HEK293 (cell line): Measurements from ENCODE around the gene AKT1.

Source experiments
- GFI1B ChIP-seq: fragments of 450-650 bp; formaldehyde crosslinking; IDR thresholded peaks from 2 replicates; pipeline ENCODE4 v1.5.1; 2016; ENCODE audit warnings: missing biosample characterization, missing genetic modification characterization
- GLI2 ChIP-seq: fragments of 450-650 bp; formaldehyde crosslinking; IDR thresholded peaks from 2 replicates; pipeline ENCODE4; 2017; ENCODE audit warnings: missing biosample characterization, missing genetic modification characterization, low read depth, borderline replicate concordance
- IKZF3 ChIP-seq: fragments of 450-650 bp; IDR thresholded peaks from 2 replicates; pipeline ENCODE4 v1.5.0; 2018; ENCODE audit warnings: missing biosample characterization, mild to moderate bottlenecking, missing genetic modification characterization, moderate library complexity
- MYNN ChIP-seq: fragments of 450-650 bp; formaldehyde crosslinking; IDR thresholded peaks from 2 replicates; pipeline ENCODE4 v1.5.1; 2016; ENCODE audit warnings: missing biosample characterization, missing genetic modification characterization, borderline replicate concordance
- OSR2 ChIP-seq: fragments of 450-650 bp; formaldehyde crosslinking; IDR thresholded peaks from 2 replicates; pipeline ENCODE4 v1.5.1; 2016; ENCODE audit warnings: missing biosample characterization, missing genetic modification characterization
- TCF7L2 ChIP-seq: IDR thresholded peaks from 2 replicates; pipeline ENCODE4 v1.6.1; 2011; ENCODE audit warnings: low read depth, mild to moderate bottlenecking, inconsistent platforms, low read length, moderate library complexity, borderline replicate concordance
- ZBTB48 ChIP-seq: fragments of 450-650 bp; formaldehyde crosslinking; IDR thresholded peaks from 2 replicates; pipeline ENCODE4 v1.5.1; 2016; ENCODE audit warnings: missing biosample characterization, missing genetic modification characterization
- ZBTB8A ChIP-seq: fragments of 450-650 bp; formaldehyde crosslinking; IDR thresholded peaks from 2 replicates; pipeline ENCODE4 v1.5.1; 2016; ENCODE audit warnings: missing biosample characterization, missing genetic modification characterization
- ZFP3 ChIP-seq: fragments of 450-650 bp; formaldehyde crosslinking; IDR thresholded peaks from 2 replicates; pipeline ENCODE4 v1.5.1; 2016; ENCODE audit warnings: low read depth, missing biosample characterization, missing genetic modification characterization
- ZNF174 ChIP-seq: fragments of 450-650 bp; formaldehyde crosslinking; IDR thresholded peaks from 2 replicates; pipeline ENCODE4 v1.5.0; 2017; ENCODE audit warnings: missing biosample characterization, mild to moderate bottlenecking, missing genetic modification characterization
- ZNF223 ChIP-seq: fragments of 450-650 bp; formaldehyde crosslinking; IDR thresholded peaks from 2 replicates; pipeline ENCODE4 v1.5.1; 2016; ENCODE audit warnings: missing biosample characterization, missing genetic modification characterization
- ZNF274 ChIP-seq, 2 experiments: fragments of 200-500 bp in 1 of 2; fragments of 450-650 bp in 1 of 2; sonication (Bioruptor generic) in 1 of 2; formaldehyde crosslinking in 1 of 2; IDR thresholded peaks; 2 replicates each; pipeline versions ENCODE4 v1.5.1 to v1.6.1; 2014 to 2016; ENCODE audit warnings: borderline replicate concordance in 1 of 2, inconsistent platforms in 1 of 2, low read length in 1 of 2, missing biosample characterization in 1 of 2, missing genetic modification characterization in 1 of 2
- ZNF324 ChIP-seq: fragments of 450-650 bp; formaldehyde crosslinking; IDR thresholded peaks from 2 replicates; pipeline ENCODE4 v1.5.1; 2016; ENCODE audit warnings: missing biosample characterization, missing genetic modification characterization
- ZNF394 ChIP-seq: fragments of 450-650 bp; formaldehyde crosslinking; IDR thresholded peaks from 2 replicates; pipeline ENCODE4 v1.5.1; 2016; ENCODE audit warnings: missing biosample characterization, missing genetic modification characterization, mild to moderate bottlenecking, moderate library complexity, borderline replicate concordance
- ZNF426 ChIP-seq: fragments of 450-650 bp; formaldehyde crosslinking; IDR thresholded peaks from 2 replicates; pipeline ENCODE4 v1.5.1; 2017; ENCODE audit warnings: missing biosample characterization, missing genetic modification characterization, mild to moderate bottlenecking, inconsistent platforms, moderate library complexity
- ZNF473 ChIP-seq: fragments of 450-650 bp; formaldehyde crosslinking; IDR thresholded peaks from 2 replicates; pipeline ENCODE4 v1.5.1; 2017; ENCODE audit warnings: missing biosample characterization, missing genetic modification characterization
- ZNF514 ChIP-seq: fragments of 450-650 bp; formaldehyde crosslinking; IDR thresholded peaks from 2 replicates; pipeline ENCODE4 v1.5.1; 2016; ENCODE audit warnings: missing biosample characterization, missing genetic modification characterization
- ZNF549 ChIP-seq: fragments of 450-650 bp; IDR thresholded peaks from 2 replicates; pipeline ENCODE4 v1.5.1; 2018; ENCODE audit warnings: missing biosample characterization, missing genetic modification characterization, mild to moderate bottlenecking, inconsistent platforms, moderate library complexity
- ZNF560 ChIP-seq: fragments of 450-650 bp; formaldehyde crosslinking; IDR thresholded peaks from 2 replicates; pipeline ENCODE4 v1.5.1; 2017; ENCODE audit warnings: missing biosample characterization, missing genetic modification characterization, borderline replicate concordance
- ZNF585B ChIP-seq: fragments of 450-650 bp; formaldehyde crosslinking; IDR thresholded peaks from 2 replicates; pipeline ENCODE4 v1.5.1; 2016; ENCODE audit warnings: missing biosample characterization, missing genetic modification characterization
- ZNF621 ChIP-seq: fragments of 450-650 bp; formaldehyde crosslinking; IDR thresholded peaks from 2 replicates; pipeline ENCODE4 v1.5.1; 2017; ENCODE audit warnings: missing biosample characterization, missing genetic modification characterization
- ZNF660 ChIP-seq: fragments of 450-650 bp; IDR thresholded peaks from 2 replicates; pipeline ENCODE4 v1.5.1; 2018; ENCODE audit warnings: missing biosample characterization, mild to moderate bottlenecking, missing genetic modification characterization
- ZNF777 ChIP-seq: fragments of 450-650 bp; formaldehyde crosslinking; IDR thresholded peaks from 2 replicates; pipeline ENCODE4 v1.5.1; 2017; ENCODE audit warnings: missing biosample characterization, missing genetic modification characterization, borderline replicate concordance
- ZNF785 ChIP-seq: fragments of 450-650 bp; formaldehyde crosslinking; IDR thresholded peaks from 2 replicates; pipeline ENCODE4 v1.5.1; 2016; ENCODE audit warnings: missing biosample characterization, missing genetic modification characterization
- ZNF830 ChIP-seq: fragments of 450-650 bp; IDR thresholded peaks from 2 replicates; pipeline ENCODE4 v1.5.0; 2018; ENCODE audit warnings: missing biosample characterization, missing genetic modification characterization, low read depth, mild to moderate bottlenecking, moderate library complexity
- ZSCAN23 ChIP-seq: fragments of 450-650 bp; formaldehyde crosslinking; IDR thresholded peaks from 2 replicates; pipeline ENCODE4 v1.5.1; 2016; ENCODE audit warnings: missing biosample characterization, missing genetic modification characterization
- ZXDB ChIP-seq: fragments of 450-650 bp; formaldehyde crosslinking; IDR thresholded peaks from 2 replicates; pipeline ENCODE4 v1.5.1; 2016; ENCODE audit warnings: missing biosample characterization, missing genetic modification characterization
- TF ChIP-seq, protein P1 (sequence below): fragments of 450-650 bp; formaldehyde crosslinking; IDR thresholded peaks from 2 replicates; pipeline ENCODE4 v1.5.1; 2016; ENCODE audit warnings: missing biosample characterization, missing genetic modification characterization
- TF ChIP-seq, protein P2 (sequence below): fragments of 450-650 bp; formaldehyde crosslinking; IDR thresholded peaks from 2 replicates; pipeline ENCODE4 v1.5.1; 2016; ENCODE audit warnings: missing biosample characterization, missing genetic modification characterization
- TF ChIP-seq, protein P3 (sequence below): fragments of 450-650 bp; formaldehyde crosslinking; IDR thresholded peaks from 2 replicates; pipeline ENCODE4 v1.5.1; 2017; ENCODE audit warnings: missing biosample characterization, missing genetic modification characterization
- TF ChIP-seq, protein P4 (sequence below): fragments of 450-650 bp; IDR thresholded peaks from 2 replicates; pipeline ENCODE4 v1.5.1; 2018; ENCODE audit warnings: missing biosample characterization, missing genetic modification characterization
- TF ChIP-seq, protein P5 (sequence below): fragments of 450-650 bp; formaldehyde crosslinking; IDR thresholded peaks from 2 replicates; pipeline ENCODE4 v1.5.1; 2016; ENCODE audit warnings: missing biosample characterization, missing genetic modification characterization

The AKT1 gene

DNA sequence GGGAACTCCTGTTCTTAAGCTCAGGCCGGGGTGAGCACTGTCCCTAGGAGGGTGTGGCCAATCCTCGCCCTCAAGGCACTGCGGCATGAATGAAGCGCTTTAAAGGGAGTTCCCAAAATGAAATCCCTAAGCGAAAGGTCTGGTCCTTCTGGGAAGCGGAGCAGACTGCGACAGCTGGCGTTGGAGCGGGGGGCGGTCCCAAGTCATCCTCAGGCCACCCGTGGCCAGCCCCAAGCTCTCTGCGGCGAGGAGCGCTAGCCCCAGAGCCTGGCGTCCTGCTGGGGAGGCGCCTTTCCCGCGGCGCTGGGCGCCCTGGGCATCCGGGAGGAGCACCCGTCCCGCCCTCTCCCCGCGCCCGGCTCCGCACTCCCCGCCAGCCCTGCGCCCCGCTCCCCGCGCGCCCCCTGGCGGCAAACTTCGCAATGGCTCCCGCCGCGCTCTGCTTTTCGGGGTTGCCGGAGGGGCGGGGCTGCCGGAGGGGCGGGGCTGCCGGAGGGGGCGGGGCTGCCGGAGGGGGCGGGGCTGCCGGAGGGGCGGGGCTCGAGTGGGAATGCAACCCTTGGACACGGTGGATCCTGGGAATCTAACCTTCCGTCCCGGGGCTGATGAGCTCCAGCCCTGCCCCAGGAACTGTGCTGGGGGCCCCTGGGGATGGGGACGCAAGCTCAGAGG is 30.8 kb upstream of the AKT1 start (continued):
- TF ChIP-seq, protein P1, sequence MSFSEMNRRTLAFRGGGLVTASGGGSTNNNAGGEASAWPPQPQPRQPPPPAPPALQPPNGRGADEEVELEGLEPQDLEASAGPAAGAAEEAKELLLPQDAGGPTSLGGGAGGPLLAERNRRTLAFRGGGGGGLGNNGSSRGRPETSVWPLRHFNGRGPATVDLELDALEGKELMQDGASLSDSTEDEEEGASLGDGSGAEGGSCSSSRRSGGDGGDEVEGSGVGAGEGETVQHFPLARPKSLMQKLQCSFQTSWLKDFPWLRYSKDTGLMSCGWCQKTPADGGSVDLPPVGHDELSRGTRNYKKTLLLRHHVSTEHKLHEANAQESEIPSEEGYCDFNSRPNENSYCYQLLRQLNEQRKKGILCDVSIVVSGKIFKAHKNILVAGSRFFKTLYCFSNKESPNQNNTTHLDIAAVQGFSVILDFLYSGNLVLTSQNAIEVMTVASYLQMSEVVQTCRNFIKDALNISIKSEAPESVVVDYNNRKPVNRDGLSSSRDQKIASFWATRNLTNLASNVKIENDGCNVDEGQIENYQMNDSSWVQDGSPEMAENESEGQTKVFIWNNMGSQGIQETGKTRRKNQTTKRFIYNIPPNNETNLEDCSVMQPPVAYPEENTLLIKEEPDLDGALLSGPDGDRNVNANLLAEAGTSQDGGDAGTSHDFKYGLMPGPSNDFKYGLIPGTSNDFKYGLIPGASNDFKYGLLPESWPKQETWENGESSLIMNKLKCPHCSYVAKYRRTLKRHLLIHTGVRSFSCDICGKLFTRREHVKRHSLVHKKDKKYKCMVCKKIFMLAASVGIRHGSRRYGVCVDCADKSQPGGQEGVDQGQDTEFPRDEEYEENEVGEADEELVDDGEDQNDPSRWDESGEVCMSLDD (tag by site-specific recombination) = peak; percentile 79
- TF ChIP-seq GLI2 = no peak
- TF ChIP-seq, protein P2, sequence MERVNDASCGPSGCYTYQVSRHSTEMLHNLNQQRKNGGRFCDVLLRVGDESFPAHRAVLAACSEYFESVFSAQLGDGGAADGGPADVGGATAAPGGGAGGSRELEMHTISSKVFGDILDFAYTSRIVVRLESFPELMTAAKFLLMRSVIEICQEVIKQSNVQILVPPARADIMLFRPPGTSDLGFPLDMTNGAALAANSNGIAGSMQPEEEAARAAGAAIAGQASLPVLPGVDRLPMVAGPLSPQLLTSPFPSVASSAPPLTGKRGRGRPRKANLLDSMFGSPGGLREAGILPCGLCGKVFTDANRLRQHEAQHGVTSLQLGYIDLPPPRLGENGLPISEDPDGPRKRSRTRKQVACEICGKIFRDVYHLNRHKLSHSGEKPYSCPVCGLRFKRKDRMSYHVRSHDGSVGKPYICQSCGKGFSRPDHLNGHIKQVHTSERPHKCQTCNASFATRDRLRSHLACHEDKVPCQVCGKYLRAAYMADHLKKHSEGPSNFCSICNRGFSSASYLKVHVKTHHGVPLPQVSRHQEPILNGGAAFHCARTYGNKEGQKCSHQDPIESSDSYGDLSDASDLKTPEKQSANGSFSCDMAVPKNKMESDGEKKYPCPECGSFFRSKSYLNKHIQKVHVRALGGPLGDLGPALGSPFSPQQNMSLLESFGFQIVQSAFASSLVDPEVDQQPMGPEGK (tag by site-specific recombination) = peak; percentile 80
- TF ChIP-seq ZNF174 (tag by site-specific recombination) = no peak
- TF ChIP-seq ZNF785 (tag by site-specific recombination) = no peak
- no peak for TF ChIP-seq GFI1B (tag by site-specific recombination)
- no peak for TF ChIP-seq ZNF274 (IDR thresholded peaks at IDR 0.05; ENCODE audit: low read length)
- no peak for TF ChIP-seq ZNF274 (tag by site-specific recombination; IDR thresholded peaks at IDR 0.05; ENCODE audit: borderline replicate concordance)
- TF ChIP-seq ZNF549 (tag by site-specific recombination) = no peak
- no peak for TF ChIP-seq ZNF777 (tag by site-specific recombination)
- TF ChIP-seq ZNF324 = no peak
- no peak for TF ChIP-seq ZNF394 (tag by site-specific recombination)
- TF ChIP-seq ZFP3 (tag by site-specific recombination) = no peak
- TF ChIP-seq ZNF585B = no peak
- TF ChIP-seq ZSCAN23 (tag by site-specific recombination) = no peak
- TF ChIP-seq ZNF830 = no peak
- TF ChIP-seq ZBTB8A = peak; percentile 99
- no peak for TF ChIP-seq ZNF621
- no peak for TF ChIP-seq ZNF514 (tag by site-specific recombination)
- TF ChIP-seq MYNN (tag by site-specific recombination) = no peak
- no peak for TF ChIP-seq ZNF473 (tag by site-specific recombination)
- TF ChIP-seq ZNF223 (tag by site-specific recombination) = no peak
- TF ChIP-seq ZNF660 = no peak
- TF ChIP-seq ZBTB48 (tag by site-specific recombination) = peak; percentile 96
- no peak for TF ChIP-seq ZNF560 (tag by site-specific recombination)
- no peak for TF ChIP-seq ZNF426 (tag by site-specific recombination)
- TF ChIP-seq, protein P3, sequence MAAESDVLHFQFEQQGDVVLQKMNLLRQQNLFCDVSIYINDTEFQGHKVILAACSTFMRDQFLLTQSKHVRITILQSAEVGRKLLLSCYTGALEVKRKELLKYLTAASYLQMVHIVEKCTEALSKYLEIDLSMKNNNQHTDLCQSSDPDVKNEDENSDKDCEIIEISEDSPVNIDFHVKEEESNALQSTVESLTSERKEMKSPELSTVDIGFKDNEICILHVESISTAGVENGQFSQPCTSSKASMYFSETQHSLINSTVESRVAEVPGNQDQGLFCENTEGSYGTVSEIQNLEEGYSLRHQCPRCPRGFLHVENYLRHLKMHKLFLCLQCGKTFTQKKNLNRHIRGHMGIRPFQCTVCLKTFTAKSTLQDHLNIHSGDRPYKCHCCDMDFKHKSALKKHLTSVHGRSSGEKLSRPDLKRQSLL = peak; percentile 55; the same call in 1 of the 2 replicates
- TF ChIP-seq, protein P4, sequence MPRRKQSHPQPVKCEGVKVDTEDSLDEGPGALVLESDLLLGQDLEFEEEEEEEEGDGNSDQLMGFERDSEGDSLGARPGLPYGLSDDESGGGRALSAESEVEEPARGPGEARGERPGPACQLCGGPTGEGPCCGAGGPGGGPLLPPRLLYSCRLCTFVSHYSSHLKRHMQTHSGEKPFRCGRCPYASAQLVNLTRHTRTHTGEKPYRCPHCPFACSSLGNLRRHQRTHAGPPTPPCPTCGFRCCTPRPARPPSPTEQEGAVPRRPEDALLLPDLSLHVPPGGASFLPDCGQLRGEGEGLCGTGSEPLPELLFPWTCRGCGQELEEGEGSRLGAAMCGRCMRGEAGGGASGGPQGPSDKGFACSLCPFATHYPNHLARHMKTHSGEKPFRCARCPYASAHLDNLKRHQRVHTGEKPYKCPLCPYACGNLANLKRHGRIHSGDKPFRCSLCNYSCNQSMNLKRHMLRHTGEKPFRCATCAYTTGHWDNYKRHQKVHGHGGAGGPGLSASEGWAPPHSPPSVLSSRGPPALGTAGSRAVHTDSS (tag by site-specific recombination) = no peak
- TF ChIP-seq, protein P5, sequence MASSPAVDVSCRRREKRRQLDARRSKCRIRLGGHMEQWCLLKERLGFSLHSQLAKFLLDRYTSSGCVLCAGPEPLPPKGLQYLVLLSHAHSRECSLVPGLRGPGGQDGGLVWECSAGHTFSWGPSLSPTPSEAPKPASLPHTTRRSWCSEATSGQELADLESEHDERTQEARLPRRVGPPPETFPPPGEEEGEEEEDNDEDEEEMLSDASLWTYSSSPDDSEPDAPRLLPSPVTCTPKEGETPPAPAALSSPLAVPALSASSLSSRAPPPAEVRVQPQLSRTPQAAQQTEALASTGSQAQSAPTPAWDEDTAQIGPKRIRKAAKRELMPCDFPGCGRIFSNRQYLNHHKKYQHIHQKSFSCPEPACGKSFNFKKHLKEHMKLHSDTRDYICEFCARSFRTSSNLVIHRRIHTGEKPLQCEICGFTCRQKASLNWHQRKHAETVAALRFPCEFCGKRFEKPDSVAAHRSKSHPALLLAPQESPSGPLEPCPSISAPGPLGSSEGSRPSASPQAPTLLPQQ (tag by site-specific recombination) = peak; percentile 69
- TF ChIP-seq OSR2 (tag by site-specific recombination) = no peak; the same call in 1 of the 2 replicates
- TF ChIP-seq ZXDB (tag by site-specific recombination) = peak; percentile 35; the same call in 1 of the 2 replicates
- peak; percentile 91 for TF ChIP-seq IKZF3 (tag by site-specific recombination)
- no peak for TF ChIP-seq TCF7L2
